ENCODE results near the gene CHML.

DNA sequence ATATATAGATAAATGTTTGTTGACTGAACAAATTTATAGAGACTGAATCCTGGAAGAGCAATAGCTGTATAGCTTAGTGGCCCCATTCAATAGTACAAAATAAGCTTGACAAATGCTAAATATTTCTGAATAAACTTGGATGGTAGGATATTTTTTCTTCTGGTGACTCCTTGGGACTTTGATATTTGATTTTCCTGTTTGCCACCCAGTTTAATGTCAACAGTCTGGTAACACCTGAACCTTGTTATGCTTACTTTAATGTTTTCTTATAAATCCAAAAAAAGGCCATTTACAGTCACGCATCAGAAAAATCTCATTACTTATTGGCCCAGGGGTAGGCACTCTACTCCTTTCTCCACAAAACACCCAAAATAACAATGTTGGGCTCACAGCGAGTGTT lies 42.8 kb upstream of the CHML start:
- TF ChIP-seq POLR2A (IDR thresholded peaks at IDR 0.05), result no peak
- no peak for TF ChIP-seq CTCF (IDR thresholded peaks at IDR 0.05)
